Measurements from ENCODE around the gene POU4F1. TPM values are rescaled to one million over a fixed set of nuclear protein-coding genes. Genes with fewer than 3 reads are reported as not detected.
"Not testable (repeated sequence)": the region's sequence is repeated elsewhere in the genome, so short reads cannot be mapped to it uniquely, and the experiment has no call there.

Gene POU4F1, protein sequence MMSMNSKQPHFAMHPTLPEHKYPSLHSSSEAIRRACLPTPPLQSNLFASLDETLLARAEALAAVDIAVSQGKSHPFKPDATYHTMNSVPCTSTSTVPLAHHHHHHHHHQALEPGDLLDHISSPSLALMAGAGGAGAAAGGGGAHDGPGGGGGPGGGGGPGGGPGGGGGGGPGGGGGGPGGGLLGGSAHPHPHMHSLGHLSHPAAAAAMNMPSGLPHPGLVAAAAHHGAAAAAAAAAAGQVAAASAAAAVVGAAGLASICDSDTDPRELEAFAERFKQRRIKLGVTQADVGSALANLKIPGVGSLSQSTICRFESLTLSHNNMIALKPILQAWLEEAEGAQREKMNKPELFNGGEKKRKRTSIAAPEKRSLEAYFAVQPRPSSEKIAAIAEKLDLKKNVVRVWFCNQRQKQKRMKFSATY
- total RNA-seq: not detected
- long read RNA-seq, donor 1: 0 reads
- long read RNA-seq, donor 2: 0 reads

DNA sequence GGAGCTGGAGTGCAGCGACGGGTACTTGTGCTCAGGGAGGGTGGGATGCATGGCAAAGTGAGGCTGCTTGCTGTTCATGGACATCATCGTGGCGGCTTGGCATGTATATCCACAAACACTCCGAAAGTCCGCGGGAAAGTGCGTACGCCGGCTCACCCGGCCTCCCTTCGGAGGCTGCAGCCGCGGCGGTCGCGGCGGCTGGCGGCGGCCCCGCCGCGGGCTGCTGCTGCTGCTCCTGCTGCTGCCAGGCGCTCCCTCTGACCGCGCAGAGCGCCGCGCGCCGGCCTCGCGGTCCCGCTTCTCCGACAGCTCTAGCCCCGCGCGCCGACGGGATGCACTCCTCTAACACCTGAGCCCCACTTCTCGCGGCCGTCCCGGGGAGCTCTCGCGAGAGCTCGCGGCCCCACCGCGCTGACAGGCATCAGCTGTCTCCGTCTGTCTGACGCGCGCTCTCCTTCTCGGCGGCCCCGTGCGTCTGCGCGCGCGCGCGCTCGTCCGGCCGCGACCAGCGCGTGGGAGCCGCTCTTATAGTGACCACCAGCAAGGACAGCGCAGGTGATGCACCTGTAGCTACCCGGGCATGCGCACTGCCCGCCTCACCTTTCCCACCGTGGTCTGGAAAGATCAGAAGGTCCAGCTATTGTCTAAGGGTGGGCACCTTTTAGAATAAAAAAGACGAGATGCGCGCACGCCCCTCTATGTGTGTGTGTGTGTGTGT is at the start of gene POU4F1:
Gene POU4F1, minus strand, starts transcription at position 313 of the 718 bp plus-strand sequence. Its CDS starts 226 bp downstream, at position 87.
- peak; percentile 82 for ATAC-seq
- H3K4me3 ChIP-seq: no peak within 1 kb of the TSS
- H3K4me1 ChIP-seq (ENCODE audit: low read depth): peaks cover 17% of the 10 kb centered on the region
- intact Hi-C loops (cut with DNase I, micrococcal nuclease): no loop called here
- TF ChIP-seq, protein P1, sequence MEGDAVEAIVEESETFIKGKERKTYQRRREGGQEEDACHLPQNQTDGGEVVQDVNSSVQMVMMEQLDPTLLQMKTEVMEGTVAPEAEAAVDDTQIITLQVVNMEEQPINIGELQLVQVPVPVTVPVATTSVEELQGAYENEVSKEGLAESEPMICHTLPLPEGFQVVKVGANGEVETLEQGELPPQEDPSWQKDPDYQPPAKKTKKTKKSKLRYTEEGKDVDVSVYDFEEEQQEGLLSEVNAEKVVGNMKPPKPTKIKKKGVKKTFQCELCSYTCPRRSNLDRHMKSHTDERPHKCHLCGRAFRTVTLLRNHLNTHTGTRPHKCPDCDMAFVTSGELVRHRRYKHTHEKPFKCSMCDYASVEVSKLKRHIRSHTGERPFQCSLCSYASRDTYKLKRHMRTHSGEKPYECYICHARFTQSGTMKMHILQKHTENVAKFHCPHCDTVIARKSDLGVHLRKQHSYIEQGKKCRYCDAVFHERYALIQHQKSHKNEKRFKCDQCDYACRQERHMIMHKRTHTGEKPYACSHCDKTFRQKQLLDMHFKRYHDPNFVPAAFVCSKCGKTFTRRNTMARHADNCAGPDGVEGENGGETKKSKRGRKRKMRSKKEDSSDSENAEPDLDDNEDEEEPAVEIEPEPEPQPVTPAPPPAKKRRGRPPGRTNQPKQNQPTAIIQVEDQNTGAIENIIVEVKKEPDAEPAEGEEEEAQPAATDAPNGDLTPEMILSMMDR (IDR thresholded peaks at IDR 0.05): no peak
- peak; percentile 65 to 82 (median 75) for DNase-seq
- H3K9me3 ChIP-seq: no peaks in the 10 kb centered on the region
- H3K36me3 ChIP-seq (ENCODE audit: low read depth): no peaks in the 10 kb centered on the region

DNA sequence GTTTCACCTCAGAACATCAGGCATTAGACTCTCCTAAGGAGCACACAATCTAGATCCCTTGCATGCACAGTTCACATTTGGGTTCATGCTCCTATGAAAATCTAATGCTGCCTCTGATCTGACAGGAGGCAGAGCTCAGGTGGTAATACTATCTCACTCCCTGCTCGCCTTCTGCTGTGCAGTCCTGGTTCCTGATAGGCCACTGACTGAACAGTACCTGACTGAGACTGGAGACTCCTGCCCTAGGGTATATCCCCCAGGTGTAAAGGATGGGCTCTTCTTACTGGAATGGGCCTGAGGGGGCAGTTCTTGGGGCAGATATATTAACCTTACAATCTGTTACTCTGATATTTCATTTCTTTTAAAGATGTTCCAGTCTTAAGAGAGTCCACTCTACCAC is 49.3 kb upstream of the POU4F1 start:
- ATAC-seq: no peak

DNA sequence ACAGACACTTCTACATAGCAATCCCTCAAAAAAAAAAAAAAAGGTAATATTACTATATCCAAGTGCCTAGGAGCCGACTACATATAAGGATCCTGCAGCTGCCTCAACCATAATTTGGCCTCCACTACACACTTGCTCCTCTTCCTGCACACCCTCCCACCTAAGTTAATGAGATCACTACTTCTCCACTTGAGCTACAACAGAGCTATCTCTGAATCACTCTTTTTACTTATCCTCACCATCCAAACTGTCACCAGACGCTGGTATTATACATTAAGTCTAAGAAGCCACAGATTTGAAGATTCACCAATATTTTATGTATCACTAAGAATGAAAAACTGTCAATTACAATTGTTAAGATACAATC is 47.3 kb upstream of the POU4F1 start:
- H3K4me1 ChIP-seq (ENCODE audit: low read depth): no peaks in the 10 kb centered on the region

More for the DNA sequence above, 49.3 kb upstream of the POU4F1 start:
- intact Hi-C loops (cut with DNase I, micrococcal nuclease): no loop called here
- Histone ChIP-seq H3K9me3 (no peaks in the 10 kb centered on the region), H3K4me1 (ENCODE audit: low read depth) (peaks cover 3% of the 10 kb centered on the region), H3K4me3 (no peak overlapping the region), H3K36me3 (ENCODE audit: low read depth) (no peaks in the 10 kb centered on the region)
- DNase-seq: no peak
- TF ChIP-seq, protein P1 (IDR thresholded peaks at IDR 0.05): no peak

DNA sequence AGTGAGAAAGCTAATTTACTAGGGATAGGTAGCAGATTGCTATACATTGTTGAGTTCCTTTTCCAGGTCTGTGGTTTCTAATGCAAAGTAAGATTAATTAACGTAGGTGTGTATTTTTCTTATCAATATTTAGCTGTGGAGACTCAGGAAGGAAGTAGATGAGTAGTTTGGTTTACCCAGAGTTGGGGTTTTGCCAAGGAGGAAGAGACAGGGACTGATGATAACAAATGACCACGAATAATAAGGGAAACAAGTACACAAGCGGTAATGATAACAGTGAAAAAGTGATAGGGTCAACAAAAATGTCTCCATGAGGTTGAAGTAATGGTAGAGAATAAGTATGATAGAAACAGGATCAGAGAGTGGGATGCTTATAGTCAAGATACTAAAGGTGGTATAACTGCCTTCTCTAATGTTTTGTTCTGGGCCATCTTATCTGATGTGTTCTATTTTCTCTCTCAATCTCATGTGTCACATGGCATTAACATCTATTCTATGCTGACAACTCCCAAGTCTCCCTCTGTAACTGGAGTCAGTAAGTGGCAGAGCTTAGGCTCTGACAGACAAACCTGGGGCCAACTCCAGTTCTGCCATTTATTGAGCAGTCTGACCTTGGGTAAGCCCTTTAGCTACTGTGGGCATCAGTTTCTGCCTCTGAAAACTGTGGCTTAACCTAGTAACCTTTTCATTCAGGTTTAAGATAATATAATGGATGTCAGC is 46.8 kb upstream of the POU4F1 start:
- no peak overlapping the region for H3K4me3 ChIP-seq
- intact Hi-C loops (cut with DNase I, micrococcal nuclease): no loop called here
- TF ChIP-seq, protein P1 (IDR thresholded peaks at IDR 0.05): no peak
- no peak for ATAC-seq
- H3K4me1 ChIP-seq (ENCODE audit: low read depth): no peaks in the 10 kb centered on the region
- no peaks in the 10 kb centered on the region for H3K36me3 ChIP-seq (ENCODE audit: low read depth)
- no peaks in the 10 kb centered on the region for H3K9me3 ChIP-seq
- no peak for DNase-seq

More for the DNA sequence above, 47.3 kb upstream of the POU4F1 start:
- ATAC-seq (no peak), DNase-seq (no peak)
- Histone ChIP-seq H3K9me3 (no peaks in the 10 kb centered on the region), H3K4me3 (no peak overlapping the region), H3K36me3 (ENCODE audit: low read depth) (no peaks in the 10 kb centered on the region)
- intact Hi-C loops (cut with DNase I, micrococcal nuclease): no loop called here
- TF ChIP-seq, protein P1 (IDR thresholded peaks at IDR 0.05): no peak

DNA sequence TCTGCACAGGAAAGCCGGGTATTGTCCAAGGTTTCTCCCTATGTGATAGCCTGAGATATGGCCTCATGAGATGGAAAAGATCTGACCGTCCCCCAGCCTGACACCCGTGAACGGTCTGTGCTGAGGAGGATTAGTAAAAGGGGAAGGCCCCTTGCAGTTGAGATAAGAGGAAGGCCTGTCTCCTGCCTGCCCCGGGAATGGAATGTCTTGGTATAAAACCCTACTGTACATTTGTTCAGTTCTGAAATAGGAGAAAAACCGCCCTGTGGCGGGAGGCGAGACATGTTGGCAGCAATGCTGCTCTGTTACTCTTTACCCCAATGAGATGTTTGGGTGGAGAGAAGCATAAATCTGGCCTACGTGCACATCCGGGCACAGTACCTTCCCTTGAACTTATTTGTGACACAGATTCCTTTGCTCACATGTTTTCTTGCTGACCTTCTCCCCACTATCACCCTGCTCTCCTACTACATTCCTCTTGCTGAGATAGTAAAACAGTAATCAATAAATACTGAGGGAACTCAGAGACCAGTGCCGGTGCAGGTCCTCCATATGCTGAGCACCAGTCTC is 43.8 kb upstream of the POU4F1 start:
- H3K36me3 ChIP-seq (ENCODE audit: low read depth); H3K9me3 ChIP-seq; intact Hi-C loops (cut with DNase I, micrococcal nuclease); H3K4me1 ChIP-seq (ENCODE audit: low read depth); DNase-seq; H3K4me3 ChIP-seq; ATAC-seq: not testable (repeated sequence)

All from mucosa of descending colon (tissue), 3 donors.